K562 (cell line): ENCODE data around the gene ZC3H8. TPM values are rescaled to one million over a fixed set of nuclear protein-coding genes. Genes with fewer than 3 reads are reported as not detected.
A peak's percentile ranks its signal among the peaks of the same experiment; 100 is the strongest.

ENCODE experiments used
- BRD4 ChIP-seq: fragments of 200-600 bp; sonication (generic); IDR thresholded peaks from 2 replicates; pipeline ENCODE4 v1.6.1; 2017; ENCODE audit warnings: inconsistent platforms
- FOXP1 ChIP-seq: sonication (generic); formaldehyde crosslinking; IDR thresholded peaks from 2 replicates; pipeline ENCODE4 v1.8.0; 2022; ENCODE audit warnings: mild to moderate bottlenecking, missing genetic modification reagents
- KAT8 ChIP-seq: fragments of 450-650 bp; IDR thresholded peaks from 2 replicates; pipeline ENCODE4 v1.6.1; 2016; ENCODE audit warnings: low read depth, mild to moderate bottlenecking
- KDM5B ChIP-seq: fragments of 200-600 bp; sonication (generic); IDR thresholded peaks from 2 replicates; pipeline ENCODE4 v1.6.1; 2012; ENCODE audit warnings: low read depth, mild to moderate bottlenecking, moderate library complexity, low read length, control low read depth, inconsistent platforms; ENCODE audit not compliant: insufficient replicate concordance
- NEUROD1 ChIP-seq: fragments of 150-350 bp; IDR thresholded peaks from 2 replicates; pipeline ENCODE4 v1.6.1; 2014; ENCODE audit warnings: borderline replicate concordance, low read length, low read depth; ENCODE audit not compliant: partially characterized antibody
- NFIX ChIP-seq: fragments of 250-450 bp; sonication (Bioruptor Pico); IDR thresholded peaks from 2 replicates; pipeline ENCODE4 v1.4.0; 2020; ENCODE audit warnings: low read depth, mild to moderate bottlenecking, moderate library complexity
- POLR2A ChIP-seq: fragments of 450-650 bp; conservative IDR thresholded peaks from 2 replicates; pipeline ENCODE4 v1.6.1; 2016
- PTTG1 ChIP-seq: fragments of 450-650 bp; IDR thresholded peaks from 2 replicates; pipeline ENCODE4 v1.6.1; 2016; ENCODE audit warnings: low read depth, mild to moderate bottlenecking, missing genetic modification characterization, missing compliant biosample characterization
- SFPQ ChIP-seq: fragments of 200-400 bp; formaldehyde crosslinking; IDR thresholded peaks from 2 replicates; pipeline ENCODE4 v1.6.1; 2017; ENCODE audit warnings: mild to moderate bottlenecking, low read depth, low read length, moderate library complexity
- SMARCE1 ChIP-seq: fragments of 450-650 bp; IDR thresholded peaks from 2 replicates; pipeline ENCODE4 v1.7.1; 2016; ENCODE audit warnings: mild to moderate bottlenecking
- SPI1 ChIP-seq: IDR thresholded peaks from 2 replicates; pipeline ENCODE4 v1.6.1; 2011; ENCODE audit warnings: low read depth, low read length, control low read depth, borderline replicate concordance
- TSC22D4 ChIP-seq: fragments of 450-650 bp; IDR thresholded peaks from 2 replicates; pipeline ENCODE4 v1.6.1; 2016; ENCODE audit warnings: missing genetic modification characterization, missing biosample characterization, control low read depth
- U2AF2 ChIP-seq: fragments of 200-400 bp; formaldehyde crosslinking; optimal IDR thresholded peaks from 2 replicates; pipeline ENCODE3; 2017; ENCODE audit warnings: low read depth, mild to moderate bottlenecking, low read length
- YY1 ChIP-seq, 3 experiments: IDR thresholded peaks; 2 replicates each; pipeline ENCODE4 v1.6.1; 2011; ENCODE audit warnings: low read length in 2 of 3, mild to moderate bottlenecking in 2 of 3, moderate library complexity in 2 of 3, borderline replicate concordance in 1 of 3, control low read depth in 1 of 3, low read depth in 1 of 3; ENCODE audit not compliant: insufficient read depth in 3 of 3, insufficient replicate concordance in 2 of 3, control insufficient read depth in 1 of 3, insufficient read length in 1 of 3; ENCODE audit errors: extremely low read depth in 1 of 3
- ZEB2 ChIP-seq: fragments of 450-650 bp; IDR thresholded peaks from 2 replicates; pipeline ENCODE4 v1.6.1; 2016
- ZNF263 ChIP-seq: sonication (generic); formaldehyde crosslinking; IDR thresholded peaks from 2 replicates; pipeline ENCODE4 v1.8.0; 2022; ENCODE audit warnings: mild to moderate bottlenecking, missing genetic modification reagents, borderline replicate concordance
- ZNF436 ChIP-seq: fragments of 250-450, 450-650 bp; sonication (Bioruptor Pico); formaldehyde crosslinking; IDR thresholded peaks from 2 replicates; pipeline ENCODE4 v1.7.0; 2020; ENCODE audit warnings: mild to moderate bottlenecking
- ZNF512 ChIP-seq: IDR thresholded peaks from 2 replicates; pipeline ENCODE4 v1.6.1; 2016; ENCODE audit warnings: missing genetic modification characterization, missing compliant biosample characterization
- ZNF57 ChIP-seq: fragments of 450-650 bp; formaldehyde crosslinking; IDR thresholded peaks from 2 replicates; pipeline ENCODE4 v1.4.0; 2020; ENCODE audit warnings: mild to moderate bottlenecking, moderate library complexity
- polyA plus RNA-seq, 8 experiments: library from polyadenylated mRNA; depleted of rRNA in 4 of 8; stranded (reverse) in 5 of 8; unstranded in 3 of 8; fragments of >200 nt; fragmentation: Nextera tagmentation in 2 of 8; fragmentation: Illumina TruSeq in 1 of 8; extraction: Ambion mirVana in 2 of 8; extraction: Trizol in 1 of 8; gene quantifications; 2 replicates each; pipeline versions ENCODE4 v1.2.1 to v1.2.3, GENCODE V29; 2011 to 2014; ENCODE audit warnings: inconsistent platforms in 1 of 8, missing spikeins in 1 of 8
- total RNA-seq, 7 experiments: library from RNA; depleted of rRNA in 6 of 7; stranded (reverse); fragments of >200 nt in 6 of 7; fragmentation: Illumina TruSeq in 2 of 7; extraction: Trizol in 2 of 7; gene quantifications; 2 replicates each; pipeline versions ENCODE4 v1.2.1 to v1.2.3, GENCODE V29; 2011 to 2021; ENCODE audit warnings: low replicate concordance in 1 of 7
- TF ChIP-seq, protein P1 (sequence below): sonication (generic); formaldehyde crosslinking; IDR thresholded peaks from 2 replicates; pipeline ENCODE4 v1.8.1; 2022; ENCODE audit warnings: missing genetic modification reagents
- TF ChIP-seq, protein P2 (sequence below): fragments of 250-450 bp; sonication (Bioruptor Pico); IDR thresholded peaks from 2 replicates; pipeline ENCODE4 v1.4.0; 2020; ENCODE audit warnings: mild to moderate bottlenecking, moderate library complexity, borderline replicate concordance

Gene ZC3H8
- total and polyA plus RNA-seq, 9 of the 15 experiments (the other 6 are each of a cell fraction or from before 2014, with no cell fraction given): 11.6 to 41.5 (median 27.5) TPM

GRCh38 chr2:112275311-112275886, 20.6 kb upstream of the ZC3H8 start, which contains the start of gene ZC3H6 (continued):
- TF ChIP-seq SFPQ: no peak
- TF ChIP-seq, protein P1, sequence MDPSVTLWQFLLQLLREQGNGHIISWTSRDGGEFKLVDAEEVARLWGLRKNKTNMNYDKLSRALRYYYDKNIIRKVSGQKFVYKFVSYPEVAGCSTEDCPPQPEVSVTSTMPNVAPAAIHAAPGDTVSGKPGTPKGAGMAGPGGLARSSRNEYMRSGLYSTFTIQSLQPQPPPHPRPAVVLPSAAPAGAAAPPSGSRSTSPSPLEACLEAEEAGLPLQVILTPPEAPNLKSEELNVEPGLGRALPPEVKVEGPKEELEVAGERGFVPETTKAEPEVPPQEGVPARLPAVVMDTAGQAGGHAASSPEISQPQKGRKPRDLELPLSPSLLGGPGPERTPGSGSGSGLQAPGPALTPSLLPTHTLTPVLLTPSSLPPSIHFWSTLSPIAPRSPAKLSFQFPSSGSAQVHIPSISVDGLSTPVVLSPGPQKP (CRISPR knock-in tag): no peak
- TF ChIP-seq ZNF512: no peak
- peak; percentile 96 to 98 (median 97) for TF ChIP-seq YY1 (IDR thresholded peaks at IDR 0.05; ENCODE audit: borderline replicate concordance in 1 of 3, control insufficient read depth in 1 of 3, extremely low read depth in 1 of 3, insufficient read depth in 3 of 3, insufficient read length in 1 of 3, insufficient replicate concordance in 2 of 3, low read depth in 1 of 3, low read length in 2 of 3)
- peak; percentile 99 for TF ChIP-seq BRD4
- TF ChIP-seq, protein P2, sequence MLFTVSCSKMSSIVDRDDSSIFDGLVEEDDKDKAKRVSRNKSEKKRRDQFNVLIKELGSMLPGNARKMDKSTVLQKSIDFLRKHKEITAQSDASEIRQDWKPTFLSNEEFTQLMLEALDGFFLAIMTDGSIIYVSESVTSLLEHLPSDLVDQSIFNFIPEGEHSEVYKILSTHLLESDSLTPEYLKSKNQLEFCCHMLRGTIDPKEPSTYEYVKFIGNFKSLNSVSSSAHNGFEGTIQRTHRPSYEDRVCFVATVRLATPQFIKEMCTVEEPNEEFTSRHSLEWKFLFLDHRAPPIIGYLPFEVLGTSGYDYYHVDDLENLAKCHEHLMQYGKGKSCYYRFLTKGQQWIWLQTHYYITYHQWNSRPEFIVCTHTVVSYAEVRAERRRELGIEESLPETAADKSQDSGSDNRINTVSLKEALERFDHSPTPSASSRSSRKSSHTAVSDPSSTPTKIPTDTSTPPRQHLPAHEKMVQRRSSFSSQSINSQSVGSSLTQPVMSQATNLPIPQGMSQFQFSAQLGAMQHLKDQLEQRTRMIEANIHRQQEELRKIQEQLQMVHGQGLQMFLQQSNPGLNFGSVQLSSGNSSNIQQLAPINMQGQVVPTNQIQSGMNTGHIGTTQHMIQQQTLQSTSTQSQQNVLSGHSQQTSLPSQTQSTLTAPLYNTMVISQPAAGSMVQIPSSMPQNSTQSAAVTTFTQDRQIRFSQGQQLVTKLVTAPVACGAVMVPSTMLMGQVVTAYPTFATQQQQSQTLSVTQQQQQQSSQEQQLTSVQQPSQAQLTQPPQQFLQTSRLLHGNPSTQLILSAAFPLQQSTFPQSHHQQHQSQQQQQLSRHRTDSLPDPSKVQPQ (CRISPR knock-in tag): no peak
- peak; percentile 85 for TF ChIP-seq KDM5B
- TF ChIP-seq NEUROD1: peak; percentile 86
- TF ChIP-seq TSC22D4 (tag): no peak
- peak; percentile 91 for TF ChIP-seq POLR2A
- peak; percentile 96 for TF ChIP-seq KAT8
- TF ChIP-seq ZNF436 (CRISPR knock-in tag): 0 out of 2 replicates have a peak, but pooled peaks have one; percentile 13
- peak; percentile 95 for TF ChIP-seq FOXP1 (CRISPR knock-in tag)
- no peak for TF ChIP-seq U2AF2
- TF ChIP-seq SMARCE1: no peak
- no peak for TF ChIP-seq SPI1
- TF ChIP-seq ZNF263 (CRISPR knock-in tag): peak; percentile 7; the same call in 1 of the 2 replicates
- TF ChIP-seq ZNF57: no peak
- TF ChIP-seq NFIX (CRISPR knock-in tag): no peak
- peak; percentile 31; the same call in 1 of the 2 replicates for TF ChIP-seq ZEB2
- no peak for TF ChIP-seq PTTG1 (tag)
